ENCODE measurements around the gene ARMC9. TPM values are rescaled to one million over a fixed set of nuclear protein-coding genes. Genes with fewer than 3 reads are reported as not detected.
A peak's percentile ranks its signal among the peaks of the same experiment; 100 is the strongest.

The ARMC9 gene
- total RNA-seq, 4 donors from 2014 or later, result 6.5 to 11.5 (median 9.3) TPM

- WGBS, result 87% methylated on average over 6 of the region's 6 CpGs
- peak in 1 of 2 donors; percentile 12 for DNase-seq (ENCODE audit: low spot score in 2 of 2)
- TF ChIP-seq POLR2A (IDR thresholded peaks at IDR 0.05) (no peak), POLR2AphosphoS5 (IDR thresholded peaks at IDR 0.05) (no peak), CTCF (IDR thresholded peaks at IDR 0.05) (no peak), EP300 (IDR thresholded peaks at IDR 0.05) (no peak)
- Histone ChIP-seq H3K36me3 (peaks cover 11% of the 10 kb centered on the region), H3K27ac (no peak overlapping the region), H3K4me3 (no peak overlapping the region), H3K27me3 (no peaks in the 10 kb centered on the region), H3K4me1 (no peaks in the 10 kb centered on the region), H3K9me3 (no peaks in the 10 kb centered on the region)
Measured at GRCh38 chr2:231213931-231214642, 15.7 kb downstream of the ARMC9 start.

GRCh38 chr2:231218366-231218765 is 19.9 kb downstream of the ARMC9 start:
- no peaks in the 10 kb centered on the region for H3K4me1 ChIP-seq
- no peaks in the 10 kb centered on the region for H3K9me3 ChIP-seq
- TF ChIP-seq EP300 (IDR thresholded peaks at IDR 0.05) (no peak), CTCF (IDR thresholded peaks at IDR 0.05) (no peak), POLR2AphosphoS5 (IDR thresholded peaks at IDR 0.05) (no peak), POLR2A (IDR thresholded peaks at IDR 0.05) (no peak)
- no peak overlapping the region for H3K27ac ChIP-seq
- no peak overlapping the region for H3K4me3 ChIP-seq
- H3K36me3 ChIP-seq, result peaks cover 3% of the 10 kb centered on the region
- WGBS, result 83% methylated on average over 3 of the region's 3 CpGs
- DNase-seq (ENCODE audit: low spot score in 2 of 2), result peak in 1 of 2 donors; percentile 16
- no peaks in the 10 kb centered on the region for H3K27me3 ChIP-seq

GRCh38 chr2:231219289-231219688 is 20.9 kb downstream of the ARMC9 start:
- WGBS, result 86% methylated on average over 3 of the region's 3 CpGs
- no peak overlapping the region for H3K4me3 ChIP-seq
- H3K36me3 ChIP-seq, result peaks cover 3% of the 10 kb centered on the region
- H3K27me3 ChIP-seq, result no peaks in the 10 kb centered on the region
- H3K27ac ChIP-seq, result no peak overlapping the region
- no peaks in the 10 kb centered on the region for H3K4me1 ChIP-seq
- no peaks in the 10 kb centered on the region for H3K9me3 ChIP-seq
- no peak for TF ChIP-seq EP300 (IDR thresholded peaks at IDR 0.05)
- no peak for TF ChIP-seq POLR2A (IDR thresholded peaks at IDR 0.05)
- TF ChIP-seq POLR2AphosphoS5 (IDR thresholded peaks at IDR 0.05), result no peak
- TF ChIP-seq CTCF (IDR thresholded peaks at IDR 0.05), result no peak
- DNase-seq (ENCODE audit: low spot score in 2 of 2), result no peak

- 85% methylated on average over 3 of the region's 3 CpGs for WGBS
Measured at GRCh38 chr2:231221761-231222160, 23.3 kb downstream of the ARMC9 start.

More at GRCh38 chr2:231221761-231222160, 23.3 kb downstream of the ARMC9 start:
- Histone ChIP-seq H3K9me3 (no peaks in the 10 kb centered on the region), H3K27ac (no peak overlapping the region), H3K4me1 (no peaks in the 10 kb centered on the region), H3K36me3 (peaks cover 3% of the 10 kb centered on the region), H3K4me3 (no peak overlapping the region), H3K27me3 (no peaks in the 10 kb centered on the region)
- DNase-seq (ENCODE audit: low spot score in 2 of 2), result no peak
- TF ChIP-seq CTCF (IDR thresholded peaks at IDR 0.05), result no peak
- TF ChIP-seq POLR2A (IDR thresholded peaks at IDR 0.05), result no peak
- no peak for TF ChIP-seq POLR2AphosphoS5 (IDR thresholded peaks at IDR 0.05)
- TF ChIP-seq EP300 (IDR thresholded peaks at IDR 0.05), result no peak

All from suprapubic skin (tissue), 4 donors.